Vagina (tissue), 2 donors: Measurements from ENCODE around the gene APRT.

Experiments
- POLR2A ChIP-seq, 2 donors: fragments of 450-650 bp; IDR thresholded peaks; one replicate each; pipeline ENCODE4 v1.6.1; 2017; ENCODE audit warnings: antibody characterized with exemption in 2 of 2, mild to moderate bottlenecking in 2 of 2, moderate library complexity in 2 of 2
- POLR2AphosphoS5 ChIP-seq, 2 donors: sonication (generic); formaldehyde crosslinking; IDR thresholded peaks; one replicate each; pipeline ENCODE4 v1.9.0; 2017; ENCODE audit warnings: antibody characterized with exemption in 2 of 2, mild to moderate bottlenecking in 2 of 2, low read depth in 1 of 2; ENCODE audit not compliant: insufficient read depth in 1 of 2
- TF ChIP-seq, protein P1 (sequence below), 3 experiments: fragments of 450-650 bp in 2 of 3; fragments of 200-600 bp in 1 of 3; sonication (generic) in 1 of 3; IDR thresholded peaks; one replicate each; pipeline ENCODE4 v1.5.1; 2017 to 2019; ENCODE audit warnings: antibody characterized with exemption in 3 of 3, mild to moderate bottlenecking in 2 of 3, moderate library complexity in 2 of 3

DNA sequence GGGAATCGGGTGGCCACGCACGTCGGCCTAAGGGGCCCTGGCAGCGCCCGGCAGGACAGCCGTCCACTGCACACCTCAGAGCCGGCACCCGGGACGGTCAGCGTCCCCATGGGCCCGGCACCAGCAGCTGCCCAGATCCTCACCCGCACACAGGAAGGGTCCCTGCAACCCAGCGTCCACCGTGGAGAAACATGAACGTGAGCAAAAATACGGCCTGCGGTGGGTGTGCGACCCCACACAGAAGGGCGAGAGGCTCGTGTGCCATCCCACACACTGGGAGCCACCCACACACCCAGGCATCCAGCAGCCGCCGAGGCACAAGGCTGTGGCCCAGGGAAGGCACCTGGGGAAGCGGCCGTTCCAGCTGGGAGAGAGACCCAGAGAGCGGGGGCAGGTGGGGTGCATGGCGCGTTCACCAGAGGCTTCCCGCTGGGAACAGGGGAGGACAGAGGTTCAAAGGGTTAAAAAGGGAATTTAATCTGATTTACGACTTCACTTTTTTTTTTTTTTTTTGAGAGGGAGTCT lies 33.1 kb downstream of the APRT start:
- TF ChIP-seq, protein P1, sequence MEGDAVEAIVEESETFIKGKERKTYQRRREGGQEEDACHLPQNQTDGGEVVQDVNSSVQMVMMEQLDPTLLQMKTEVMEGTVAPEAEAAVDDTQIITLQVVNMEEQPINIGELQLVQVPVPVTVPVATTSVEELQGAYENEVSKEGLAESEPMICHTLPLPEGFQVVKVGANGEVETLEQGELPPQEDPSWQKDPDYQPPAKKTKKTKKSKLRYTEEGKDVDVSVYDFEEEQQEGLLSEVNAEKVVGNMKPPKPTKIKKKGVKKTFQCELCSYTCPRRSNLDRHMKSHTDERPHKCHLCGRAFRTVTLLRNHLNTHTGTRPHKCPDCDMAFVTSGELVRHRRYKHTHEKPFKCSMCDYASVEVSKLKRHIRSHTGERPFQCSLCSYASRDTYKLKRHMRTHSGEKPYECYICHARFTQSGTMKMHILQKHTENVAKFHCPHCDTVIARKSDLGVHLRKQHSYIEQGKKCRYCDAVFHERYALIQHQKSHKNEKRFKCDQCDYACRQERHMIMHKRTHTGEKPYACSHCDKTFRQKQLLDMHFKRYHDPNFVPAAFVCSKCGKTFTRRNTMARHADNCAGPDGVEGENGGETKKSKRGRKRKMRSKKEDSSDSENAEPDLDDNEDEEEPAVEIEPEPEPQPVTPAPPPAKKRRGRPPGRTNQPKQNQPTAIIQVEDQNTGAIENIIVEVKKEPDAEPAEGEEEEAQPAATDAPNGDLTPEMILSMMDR (IDR thresholded peaks at IDR 0.05), result no peak
- TF ChIP-seq POLR2A (IDR thresholded peaks at IDR 0.05), result no peak
- TF ChIP-seq POLR2AphosphoS5 (IDR thresholded peaks at IDR 0.05; ENCODE audit: insufficient read depth in 1 of 2, low read depth in 1 of 2), result no peak
